Aorta (tissue), 5 donors: ENCODE results near the gene SFTPD. TPM values are rescaled to one million over a fixed set of nuclear protein-coding genes. Genes with fewer than 3 reads are reported as not detected.
"Not testable (repeated sequence)": the region's sequence is repeated elsewhere in the genome, so short reads cannot be mapped to it uniquely, and the experiment has no call there.

Source experiments
- ATAC-seq: fragments of 200-7000 bp; cut with Tn5 transposase; one replicate; pipeline ENCODE4 v1.9.1; 2022; ENCODE audit warnings: moderate library complexity; ENCODE audit not compliant: low FRiP score
- DNase-seq, 2 donors: peaks; one replicate each; pipeline ENCODE4 v3.0.0-alpha.2; 2020
- H3K27ac ChIP-seq, 2 donors: one replicate each; pipeline ENCODE4 v1.5.1; 2013; ENCODE audit warnings: low read length in 2 of 2, mild to moderate bottlenecking in 2 of 2, moderate library complexity in 2 of 2, control low read depth in 1 of 2, inconsistent platforms in 1 of 2, low read depth in 1 of 2
- H3K27me3 ChIP-seq, 2 donors: one replicate each; pipeline ENCODE4 v1.6.1; 2013; ENCODE audit warnings: control low read depth in 1 of 2, low read length in 1 of 2, mild to moderate bottlenecking in 1 of 2, moderate library complexity in 1 of 2; ENCODE audit not compliant: insufficient read depth in 2 of 2, control insufficient read depth in 1 of 2
- H3K36me3 ChIP-seq, 2 donors: one replicate each; pipeline ENCODE4 v1.6.1; 2013; ENCODE audit warnings: control low read depth in 1 of 2, low read length in 1 of 2, mild to moderate bottlenecking in 1 of 2; ENCODE audit not compliant: insufficient read depth in 2 of 2, control insufficient read depth in 1 of 2
- H3K4me1 ChIP-seq, 2 donors: one replicate each; pipeline ENCODE4 v1.6.1; 2013; ENCODE audit warnings: low read length in 2 of 2, control low read depth in 1 of 2, mild to moderate bottlenecking in 1 of 2, moderate library complexity in 1 of 2; ENCODE audit not compliant: insufficient read depth in 2 of 2, control insufficient read depth in 1 of 2
- H3K4me3 ChIP-seq, 2 donors: one replicate each; pipeline ENCODE4 v1.5.1; 2013; ENCODE audit warnings: low read length in 2 of 2, control low read depth in 1 of 2, mild to moderate bottlenecking in 1 of 2
- H3K9me3 ChIP-seq: one replicate; pipeline ENCODE4 v1.6.1; 2013; ENCODE audit warnings: mild to moderate bottlenecking, low read length; ENCODE audit not compliant: control insufficient read depth
- WGBS, 2 donors: extraction: QIAGEN DNeasy Blood & Tissue Kit; methylation state at CpG; one replicate each; pipeline ENCODE4 v1.1.7; 2013; 5-methylcytosine and 5-hydroxymethylcytosine counted together
- intact Hi-C, 2 donors: fragments of 100-400 bp; cut with DNase I; formaldehyde crosslinking; loops; one replicate each; pipeline versions ENCODE4 v1.14.2 to v1.15.0; 2022
- polyA plus RNA-seq, 2 donors: library from polyadenylated mRNA; stranded (reverse); fragments of 200-250 nt; gene quantifications; one replicate each; pipeline ENCODE4 v1.2.3, GENCODE V29; 2013
- total RNA-seq, 2 donors: library from RNA; stranded (reverse); fragmentation: NEBNext Ultra II Directional; extraction: Animal tissue kit (Norgen Biotek cat#: 25700); gene quantifications; one replicate each; pipeline ENCODE4 v1.2.1, GENCODE V29; 2021
- donor health status: healthy with polysubstance abuse.
- donor health status: Bipolar disorder and iron deficiency.
- donor health status: DM: no; HTN: no; CAD: no.
- donor health status: DM: no; HTN: no; CAD: no.
- donor health status: DM: yes; HTN: yes; CAD: no.

The SFTPD gene
- total and polyA plus RNA-seq, 4 donors: 0.25 to 1.2 (median 0.44) TPM

DNA sequence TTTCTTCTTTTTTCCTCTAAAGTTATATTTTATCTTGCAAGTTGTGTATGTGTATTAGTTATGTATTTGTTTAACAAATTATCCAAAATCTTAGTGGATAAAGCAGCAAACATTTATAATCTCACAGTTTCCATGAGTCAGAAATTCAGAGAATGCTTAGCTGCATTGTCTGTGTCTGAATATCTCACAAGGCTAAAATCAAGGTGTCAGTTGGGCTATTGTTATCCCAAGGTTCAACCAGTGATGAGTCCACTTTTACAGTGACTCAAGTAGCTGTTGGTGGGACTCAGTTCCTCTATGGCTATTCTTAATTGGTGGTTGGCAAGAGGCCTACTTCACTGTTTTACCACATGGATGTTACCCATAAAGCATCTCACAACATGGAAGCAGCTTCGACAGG lies 47.3 kb downstream of the SFTPD start:
- H3K4me3 ChIP-seq, H3K27ac ChIP-seq, H3K9me3 ChIP-seq, H3K27me3 ChIP-seq, H3K4me1 ChIP-seq, intact Hi-C loops, ATAC-seq, H3K36me3 ChIP-seq, DNase-seq: not testable (repeated sequence)
- 72 to 86% methylated on average over 1 of the region's 1 CpG for WGBS, 2 donors

DNA sequence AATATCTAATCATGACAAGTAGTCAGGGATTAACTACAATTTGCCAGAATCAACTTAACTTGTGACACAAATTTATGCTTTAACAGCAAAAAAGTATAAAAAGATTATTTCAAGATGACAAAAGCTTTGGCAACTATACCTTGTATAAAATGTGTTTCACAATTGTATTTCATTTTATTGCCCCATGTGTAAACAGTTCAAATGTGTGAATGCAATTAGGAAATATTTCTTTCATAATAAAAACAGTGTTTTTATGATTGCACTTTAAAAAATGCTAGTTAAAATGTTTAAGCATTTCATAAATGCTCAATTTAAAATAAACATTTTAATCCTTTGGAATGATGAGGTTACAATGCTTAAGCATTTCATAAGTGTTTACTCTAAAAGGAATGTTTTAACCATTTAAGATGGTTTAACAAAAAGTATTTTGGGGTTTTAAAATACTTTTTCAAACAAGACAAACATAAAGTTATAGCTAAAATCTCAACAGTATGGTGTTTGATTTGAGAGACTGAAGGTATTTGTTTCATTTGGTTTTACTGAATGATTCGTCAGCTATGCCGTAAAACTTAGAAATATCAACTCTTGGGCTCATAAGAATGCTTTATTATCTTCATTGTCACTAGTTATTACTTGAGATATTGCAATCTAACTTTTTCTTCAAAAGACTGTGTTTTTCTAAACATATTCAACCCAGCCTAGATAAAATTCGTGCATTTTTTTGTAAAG lies 50.1 kb downstream of the SFTPD start:
- Histone ChIP-seq H3K27ac (no peak overlapping the region), H3K4me1 (no peaks in the 10 kb centered on the region), H3K27me3 (no peaks in the 10 kb centered on the region), H3K36me3 (no peaks in the 10 kb centered on the region), H3K9me3 (no peaks in the 10 kb centered on the region), H3K4me3 (no peak overlapping the region)
- no peak for ATAC-seq
- WGBS, 2 donors: 70 to 74% methylated on average over 3 of the region's 3 CpGs
- intact Hi-C loops: no loop called here
- DNase-seq: no peak

DNA sequence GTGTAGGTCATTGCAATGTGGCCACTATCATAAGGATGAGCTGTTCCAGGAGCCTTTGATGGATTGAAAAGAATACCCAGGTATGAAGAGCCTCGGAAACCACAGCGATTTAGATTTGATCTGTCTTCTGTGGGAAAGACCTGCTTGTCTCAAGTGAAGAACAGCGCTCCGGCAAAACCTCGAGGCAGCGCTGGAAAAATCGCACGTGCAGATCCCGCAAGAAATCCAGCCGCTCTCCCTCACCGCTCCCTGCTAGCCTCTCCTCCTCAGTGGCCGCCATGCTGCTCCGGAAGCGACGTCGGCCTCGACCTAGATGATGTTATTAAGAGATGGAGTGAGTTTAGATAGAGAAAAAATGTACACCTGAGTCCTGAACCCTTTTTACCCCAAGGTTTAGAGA lies 56.0 kb downstream of the SFTPD start:
- intact Hi-C loops, H3K36me3 ChIP-seq, H3K27me3 ChIP-seq, ATAC-seq, H3K27ac ChIP-seq, H3K4me3 ChIP-seq, H3K4me1 ChIP-seq, DNase-seq, H3K9me3 ChIP-seq: not testable (repeated sequence)
- 92 to 93% methylated on average over 17 of the region's 17 CpGs for WGBS, 2 donors

DNA sequence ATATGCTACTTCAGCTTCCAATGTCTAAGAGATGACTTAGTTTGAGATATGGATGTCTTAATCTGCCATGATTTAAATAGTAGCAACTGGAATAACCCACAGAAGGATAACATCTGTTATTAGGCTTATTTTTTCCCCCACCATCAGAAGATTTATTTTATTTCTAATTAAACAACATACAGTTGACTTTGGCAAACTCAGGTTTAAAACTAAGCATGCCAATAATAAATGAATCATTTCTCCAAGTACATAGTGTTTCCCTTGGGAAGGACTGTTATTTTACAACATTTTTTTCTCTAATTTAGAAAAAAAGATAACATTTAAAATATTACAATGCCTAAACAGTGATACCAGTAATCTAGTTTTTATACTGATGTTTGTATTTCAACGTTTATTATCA lies 58.4 kb downstream of the SFTPD start:
- Histone ChIP-seq H3K9me3 (no peaks in the 10 kb centered on the region), H3K4me3 (no peak overlapping the region), H3K27me3 (no peaks in the 10 kb centered on the region), H3K36me3 (no peaks in the 10 kb centered on the region), H3K4me1 (no peaks in the 10 kb centered on the region), H3K27ac (no peak overlapping the region)
- 5 to 9% methylated on average over 1 of the region's 1 CpG for WGBS, 2 donors
- no peak for DNase-seq
- no peak for ATAC-seq
- intact Hi-C loops: no loop called here

DNA sequence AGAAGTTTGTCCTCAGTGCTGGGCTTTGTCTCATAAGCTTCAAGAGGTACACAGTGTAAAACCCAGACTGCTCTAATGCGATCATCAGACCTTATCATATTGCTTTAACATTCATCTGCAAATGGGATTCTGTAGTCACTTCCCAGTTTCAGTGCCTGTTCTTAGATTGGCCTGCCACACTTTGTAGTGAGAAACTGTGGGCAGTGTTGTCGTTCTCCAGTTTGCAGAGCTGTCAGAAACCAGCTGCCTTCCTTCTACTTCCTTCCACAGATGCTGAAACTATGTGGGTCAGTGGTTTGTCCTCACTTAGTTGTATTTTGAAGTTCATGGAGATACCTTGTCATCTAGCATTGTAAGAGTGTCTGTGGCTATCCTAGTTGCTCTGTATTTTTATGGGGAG lies 59.9 kb downstream of the SFTPD start:
- ATAC-seq, H3K4me3 ChIP-seq, DNase-seq, H3K27ac ChIP-seq, H3K9me3 ChIP-seq, H3K4me1 ChIP-seq, H3K27me3 ChIP-seq, intact Hi-C loops, H3K36me3 ChIP-seq: not testable (repeated sequence)
- 59 to 60% methylated on average over 2 of the region's 2 CpGs for WGBS, 2 donors

Other genes starting within 250 kb of the SFTPD start
- gene NUTM2B, start 245.9 kb downstream of the SFTPD start, total RNA-seq: 1 to 10 TPM in 1 of 2 donors, under 1 TPM in 1; 0.42 to 1.2 TPM
- gene NUTM2B, start 245.9 kb downstream of the SFTPD start, polyA plus RNA-seq: 1 to 10 TPM in 1 of 2 donors, not detected in 1; 1.0 TPM
- gene NUTM2E, start 122.4 kb downstream of the SFTPD start, total RNA-seq: not detected
- gene NUTM2E, start 122.4 kb downstream of the SFTPD start, polyA plus RNA-seq: not detected
- gene TMEM254, start 129.6 kb upstream of the SFTPD start, total RNA-seq: 1 to 10 TPM; 7.6 to 8.1 TPM
- gene TMEM254, start 129.6 kb upstream of the SFTPD start, polyA plus RNA-seq: 10 to 100 TPM in 1 of 2 donors, 1 to 10 TPM in 1; 9.6 to 22.8 TPM
- 100 to 1,000 TPM in 1 of 2 donors, 10 to 100 TPM in 1; 37.7 to 113 TPM for gene PLAC9, start 183.6 kb upstream of the SFTPD start, total RNA-seq
- gene PLAC9, start 183.6 kb upstream of the SFTPD start, polyA plus RNA-seq: 100 to 1,000 TPM in 1 of 2 donors, 10 to 100 TPM in 1; 72.6 to 166 TPM